Measurements from ENCODE around the gene RFX4.

RFX4 gene

DNA sequence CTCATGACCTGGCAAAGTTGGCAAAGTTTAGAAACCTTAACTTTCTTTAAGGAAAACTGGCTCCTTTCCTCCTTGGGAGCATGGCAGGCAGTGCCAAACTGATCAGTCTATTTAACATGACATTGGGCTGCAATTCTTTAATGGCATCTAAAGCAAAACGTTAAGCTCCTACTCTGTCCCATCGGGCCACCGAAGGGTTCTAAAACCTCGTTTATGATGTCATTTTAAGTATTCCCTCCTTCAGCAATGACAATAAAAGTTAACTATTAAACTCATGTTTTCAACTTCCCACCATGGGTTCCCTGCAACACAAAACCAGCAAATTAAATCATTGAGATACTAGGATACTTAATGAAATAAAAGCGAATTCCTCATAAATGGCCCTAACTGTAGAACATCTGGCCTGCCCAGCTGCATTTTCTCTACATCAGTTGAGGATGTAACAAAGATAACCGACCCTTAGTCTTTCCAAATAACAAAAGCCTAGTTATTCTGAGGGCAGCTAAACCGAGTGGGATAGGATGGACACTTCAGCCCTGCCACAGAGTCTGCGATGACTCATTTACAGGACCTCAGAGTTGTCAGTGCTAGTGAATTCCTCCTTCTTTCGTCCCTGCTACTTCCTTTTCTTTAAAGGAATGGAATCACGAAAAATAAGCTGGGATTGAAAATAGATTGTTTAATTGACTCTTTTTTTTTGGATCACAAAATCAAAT, 157.2 kb downstream of the RFX4 start:
- H3K79me2 ChIP-seq (ENCODE audit: insufficient read depth, low read depth) = no peaks in the 10 kb centered on the region
- H3K4me1 ChIP-seq (ENCODE audit: low read depth, poor library complexity, severe bottlenecking) = no peaks in the 10 kb centered on the region
- no peak overlapping the region for H2AFZ ChIP-seq (ENCODE audit: low read depth)
- TF ChIP-seq, protein P1, sequence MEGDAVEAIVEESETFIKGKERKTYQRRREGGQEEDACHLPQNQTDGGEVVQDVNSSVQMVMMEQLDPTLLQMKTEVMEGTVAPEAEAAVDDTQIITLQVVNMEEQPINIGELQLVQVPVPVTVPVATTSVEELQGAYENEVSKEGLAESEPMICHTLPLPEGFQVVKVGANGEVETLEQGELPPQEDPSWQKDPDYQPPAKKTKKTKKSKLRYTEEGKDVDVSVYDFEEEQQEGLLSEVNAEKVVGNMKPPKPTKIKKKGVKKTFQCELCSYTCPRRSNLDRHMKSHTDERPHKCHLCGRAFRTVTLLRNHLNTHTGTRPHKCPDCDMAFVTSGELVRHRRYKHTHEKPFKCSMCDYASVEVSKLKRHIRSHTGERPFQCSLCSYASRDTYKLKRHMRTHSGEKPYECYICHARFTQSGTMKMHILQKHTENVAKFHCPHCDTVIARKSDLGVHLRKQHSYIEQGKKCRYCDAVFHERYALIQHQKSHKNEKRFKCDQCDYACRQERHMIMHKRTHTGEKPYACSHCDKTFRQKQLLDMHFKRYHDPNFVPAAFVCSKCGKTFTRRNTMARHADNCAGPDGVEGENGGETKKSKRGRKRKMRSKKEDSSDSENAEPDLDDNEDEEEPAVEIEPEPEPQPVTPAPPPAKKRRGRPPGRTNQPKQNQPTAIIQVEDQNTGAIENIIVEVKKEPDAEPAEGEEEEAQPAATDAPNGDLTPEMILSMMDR (conservative IDR thresholded peaks at IDR 0.05; ENCODE audit: low read depth, low read length) = no peak
- no peak overlapping the region for H3K27ac ChIP-seq
- H4K20me1 ChIP-seq (ENCODE audit: insufficient read depth) = no peaks in the 10 kb centered on the region
- no peak overlapping the region for H3K9ac ChIP-seq
- H3K36me3 ChIP-seq (ENCODE audit: insufficient read depth) = no peaks in the 10 kb centered on the region
- H3K4me3 ChIP-seq (IDR thresholded peaks at IDR 0.05; ENCODE audit: insufficient read depth, low read depth, low read length) = no peak overlapping the region
- no peaks in the 10 kb centered on the region for H3K27me3 ChIP-seq (ENCODE audit: insufficient read depth, low read depth)
- H3K4me2 ChIP-seq = no peak overlapping the region

DNA sequence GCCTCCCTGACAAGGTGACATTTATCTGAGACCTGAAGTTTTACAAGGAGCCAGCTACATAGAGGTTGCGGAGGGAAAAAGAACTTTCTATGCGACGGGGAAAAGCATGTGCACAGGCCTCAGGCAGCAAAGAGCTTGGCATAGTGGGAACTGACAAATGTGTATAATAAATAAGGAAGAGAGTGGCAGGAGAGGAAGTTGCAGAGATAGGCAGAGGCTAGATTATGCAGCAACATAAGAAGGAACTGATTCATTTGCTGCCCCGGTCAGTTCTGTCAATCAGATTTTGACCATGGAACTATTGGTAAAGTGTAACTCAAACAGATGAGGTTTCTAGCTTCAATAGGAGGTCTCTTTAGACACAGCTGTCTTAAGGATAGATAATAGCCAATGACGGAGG, 158.0 kb downstream of the RFX4 start:
- Histone ChIP-seq H3K4me2 (no peak overlapping the region), H2AFZ (ENCODE audit: low read depth) (no peak overlapping the region), H3K9ac (no peak overlapping the region), H3K79me2 (ENCODE audit: insufficient read depth, low read depth) (no peaks in the 10 kb centered on the region), H3K4me3 (IDR thresholded peaks at IDR 0.05; ENCODE audit: insufficient read depth, low read depth, low read length) (no peak overlapping the region), H3K27ac (no peak overlapping the region), H3K27me3 (ENCODE audit: insufficient read depth, low read depth) (no peaks in the 10 kb centered on the region), H3K4me1 (ENCODE audit: low read depth, poor library complexity, severe bottlenecking) (no peaks in the 10 kb centered on the region), H3K36me3 (ENCODE audit: insufficient read depth) (no peaks in the 10 kb centered on the region), H4K20me1 (ENCODE audit: insufficient read depth) (no peaks in the 10 kb centered on the region)
- TF ChIP-seq, protein P1 (conservative IDR thresholded peaks at IDR 0.05; ENCODE audit: low read depth, low read length) = no peak

DNA sequence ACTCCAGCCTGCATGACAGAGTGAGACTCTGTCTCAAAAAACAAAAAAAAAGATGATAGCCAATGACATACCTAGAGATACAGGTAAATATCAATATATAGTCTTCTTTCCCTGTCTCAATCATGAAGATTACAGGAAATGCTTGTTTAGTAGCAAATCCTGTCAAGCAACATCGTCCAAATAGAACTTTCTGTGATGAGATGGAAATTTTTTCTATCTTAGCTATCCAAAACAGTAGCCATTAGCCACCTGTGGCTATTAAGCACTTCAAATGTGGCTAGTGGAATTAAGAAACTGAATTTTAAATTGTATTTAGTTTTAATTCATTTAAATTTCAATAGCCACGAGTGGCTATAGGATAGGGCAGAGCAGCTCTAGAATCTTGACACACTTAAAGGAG, 158.4 kb downstream of the RFX4 start:
- Histone ChIP-seq H2AFZ (ENCODE audit: low read depth) (no peak overlapping the region), H3K27me3 (ENCODE audit: insufficient read depth, low read depth) (no peaks in the 10 kb centered on the region), H3K4me2 (no peak overlapping the region), H3K27ac (no peak overlapping the region), H3K4me1 (ENCODE audit: low read depth, poor library complexity, severe bottlenecking) (no peaks in the 10 kb centered on the region), H4K20me1 (ENCODE audit: insufficient read depth) (no peaks in the 10 kb centered on the region), H3K4me3 (IDR thresholded peaks at IDR 0.05; ENCODE audit: insufficient read depth, low read depth, low read length) (no peak overlapping the region), H3K9ac (no peak overlapping the region), H3K79me2 (ENCODE audit: insufficient read depth, low read depth) (no peaks in the 10 kb centered on the region), H3K36me3 (ENCODE audit: insufficient read depth) (no peaks in the 10 kb centered on the region)
- TF ChIP-seq, protein P1 (conservative IDR thresholded peaks at IDR 0.05; ENCODE audit: low read depth, low read length) = no peak

DNA sequence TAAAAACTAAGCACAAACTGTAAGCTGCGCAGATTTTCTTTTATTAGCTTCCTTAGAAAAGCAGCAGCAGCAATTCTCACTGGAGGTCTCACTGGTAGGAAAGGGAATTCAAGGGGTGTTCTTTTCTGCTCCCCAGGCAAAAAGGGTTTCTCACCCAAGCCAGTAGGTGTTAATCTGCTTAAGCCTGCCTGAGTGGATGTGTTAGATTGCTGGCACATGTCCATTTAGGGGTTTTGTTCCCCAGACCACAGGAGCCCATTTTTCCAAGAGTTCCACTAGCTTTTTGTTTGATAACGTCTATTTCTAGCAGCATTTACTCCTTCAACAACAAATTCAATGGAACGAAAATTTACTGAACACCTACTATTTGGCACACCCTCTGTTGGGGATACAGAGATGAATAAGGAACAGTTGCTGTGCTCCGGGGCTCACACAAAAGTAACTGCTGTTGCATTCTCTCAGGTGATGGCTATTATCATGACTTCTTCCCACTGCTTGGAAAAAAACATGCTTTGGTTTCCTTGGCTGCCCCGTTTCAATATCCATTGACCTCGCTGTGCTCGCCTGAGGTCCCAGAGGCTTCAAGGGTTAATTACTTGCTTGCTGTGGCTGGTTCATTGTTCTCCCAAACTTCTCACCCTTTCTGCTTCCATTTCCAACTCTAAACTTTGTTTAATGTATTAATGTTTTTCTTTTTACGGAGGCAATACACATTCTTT, 160.6 kb downstream of the RFX4 start:
- H2AFZ ChIP-seq (ENCODE audit: low read depth) = no peak overlapping the region
- no peak overlapping the region for H3K4me2 ChIP-seq
- H3K79me2 ChIP-seq (ENCODE audit: insufficient read depth, low read depth) = no peaks in the 10 kb centered on the region
- TF ChIP-seq, protein P1 (conservative IDR thresholded peaks at IDR 0.05; ENCODE audit: low read depth, low read length) = no peak
- H3K4me1 ChIP-seq (ENCODE audit: low read depth, poor library complexity, severe bottlenecking) = no peaks in the 10 kb centered on the region
- H3K9ac ChIP-seq = no peak overlapping the region
- H3K36me3 ChIP-seq (ENCODE audit: insufficient read depth) = no peaks in the 10 kb centered on the region
- H4K20me1 ChIP-seq (ENCODE audit: insufficient read depth) = no peaks in the 10 kb centered on the region
- no peak overlapping the region for H3K4me3 ChIP-seq (IDR thresholded peaks at IDR 0.05; ENCODE audit: insufficient read depth, low read depth, low read length)
- no peaks in the 10 kb centered on the region for H3K27me3 ChIP-seq (ENCODE audit: insufficient read depth, low read depth)
- H3K27ac ChIP-seq = no peak overlapping the region

Measured in KMS-11 (cell line).